ENCODE measurements around the gene CYP2B6. TPM values are rescaled to one million over a fixed set of nuclear protein-coding genes. Genes with fewer than 3 reads are reported as not detected.
"Not testable (repeated sequence)": the region's sequence is repeated elsewhere in the genome, so short reads cannot be mapped to it uniquely, and the experiment has no call there.

Gene CYP2B6
- total RNA-seq, 4 donors from 2014 or later = not detected

DNA sequence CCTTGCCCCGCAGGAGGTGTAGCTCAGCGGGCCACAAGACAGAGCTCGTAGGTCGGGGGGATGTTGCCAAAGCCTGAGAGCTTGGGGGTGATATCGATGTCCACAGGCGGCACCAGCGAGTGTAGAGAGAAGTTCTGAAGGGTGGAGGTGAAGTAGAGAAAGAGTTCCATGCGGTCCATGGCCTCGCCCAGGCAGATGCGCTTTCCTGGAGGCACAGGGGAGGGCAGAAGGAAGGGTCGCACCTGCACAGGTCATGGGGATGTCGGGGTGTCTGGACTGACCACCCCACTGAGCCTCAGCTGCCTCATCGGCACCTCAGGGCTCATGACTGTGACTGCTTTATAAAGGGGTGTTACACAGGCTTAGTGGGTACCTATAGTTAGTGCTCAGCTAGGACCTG, 59.3 kb downstream of the CYP2B6 start:
- 71 to 74% methylated on average over 7 to 9 of the region's 13 CpGs for WGBS, 2 donors
- Histone ChIP-seq H3K27me3 (peaks cover 0 to 65% (median 0%) of the 10 kb centered on the region in 4 donors), H3K27ac (no peak overlapping the region), H3K36me3 (no peaks in the 10 kb centered on the region), H3K4me3 (no peak overlapping the region), H3K4me1 (no peaks in the 10 kb centered on the region), H3K9me3 (no peaks in the 10 kb centered on the region)
- intact Hi-C loops (cut with DNase I) = no loop called here
- no peak for DNase-seq
- no peak for TF ChIP-seq POLR2A (IDR thresholded peaks at IDR 0.05)
- TF ChIP-seq, protein P1, sequence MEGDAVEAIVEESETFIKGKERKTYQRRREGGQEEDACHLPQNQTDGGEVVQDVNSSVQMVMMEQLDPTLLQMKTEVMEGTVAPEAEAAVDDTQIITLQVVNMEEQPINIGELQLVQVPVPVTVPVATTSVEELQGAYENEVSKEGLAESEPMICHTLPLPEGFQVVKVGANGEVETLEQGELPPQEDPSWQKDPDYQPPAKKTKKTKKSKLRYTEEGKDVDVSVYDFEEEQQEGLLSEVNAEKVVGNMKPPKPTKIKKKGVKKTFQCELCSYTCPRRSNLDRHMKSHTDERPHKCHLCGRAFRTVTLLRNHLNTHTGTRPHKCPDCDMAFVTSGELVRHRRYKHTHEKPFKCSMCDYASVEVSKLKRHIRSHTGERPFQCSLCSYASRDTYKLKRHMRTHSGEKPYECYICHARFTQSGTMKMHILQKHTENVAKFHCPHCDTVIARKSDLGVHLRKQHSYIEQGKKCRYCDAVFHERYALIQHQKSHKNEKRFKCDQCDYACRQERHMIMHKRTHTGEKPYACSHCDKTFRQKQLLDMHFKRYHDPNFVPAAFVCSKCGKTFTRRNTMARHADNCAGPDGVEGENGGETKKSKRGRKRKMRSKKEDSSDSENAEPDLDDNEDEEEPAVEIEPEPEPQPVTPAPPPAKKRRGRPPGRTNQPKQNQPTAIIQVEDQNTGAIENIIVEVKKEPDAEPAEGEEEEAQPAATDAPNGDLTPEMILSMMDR (IDR thresholded peaks at IDR 0.05) = no peak

DNA sequence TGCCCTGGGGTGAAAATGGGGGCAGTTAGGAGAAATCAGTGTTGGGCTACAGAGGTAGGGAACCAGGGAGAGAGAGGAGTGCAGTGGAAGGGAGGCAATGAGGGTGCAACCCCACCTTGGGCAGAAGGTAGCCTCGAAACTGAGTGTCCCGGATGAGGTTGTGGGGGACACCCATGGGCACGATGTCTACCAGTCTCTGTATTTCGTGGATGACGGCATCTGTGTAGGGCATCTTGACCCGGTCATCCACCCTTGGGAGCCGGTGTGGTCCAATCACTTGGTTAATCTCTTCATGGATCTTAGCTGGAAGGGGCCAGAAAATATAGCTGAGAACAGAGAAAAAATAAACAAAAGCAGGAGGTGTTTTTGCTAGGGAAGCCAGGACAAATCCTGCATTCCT, 61.1 kb downstream of the CYP2B6 start:
- H3K4me1 ChIP-seq; DNase-seq; intact Hi-C loops (cut with DNase I); H3K36me3 ChIP-seq; H3K27ac ChIP-seq; H3K4me3 ChIP-seq; H3K9me3 ChIP-seq: not testable (repeated sequence)
- WGBS, 2 donors = 76 to 84% methylated on average over 6 to 7 of the region's 7 CpGs
- peaks cover 0 to 72% (median 0%) of the 10 kb centered on the region in 4 donors for H3K27me3 ChIP-seq

DNA sequence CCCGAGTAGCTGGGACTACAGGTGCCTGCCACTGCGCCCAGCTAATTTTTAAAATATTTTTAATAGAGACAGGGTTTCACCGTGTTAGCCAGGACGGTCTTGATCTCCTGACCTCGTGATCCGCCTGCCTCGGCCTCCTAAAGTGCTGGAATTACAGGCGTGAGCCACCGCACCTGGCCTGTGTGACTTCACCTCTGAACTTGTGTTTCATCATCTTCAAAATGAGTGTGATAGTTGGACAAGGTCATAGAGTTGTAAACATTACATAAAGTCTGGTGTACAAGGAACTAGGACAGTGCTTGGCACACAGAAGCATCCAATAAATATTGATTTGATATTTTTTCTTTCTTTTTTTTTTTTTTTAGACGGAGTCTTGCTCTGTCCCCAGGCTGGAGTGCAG, 62.2 kb downstream of the CYP2B6 start:
- intact Hi-C loops (cut with DNase I); H3K4me1 ChIP-seq; H3K27ac ChIP-seq; H3K9me3 ChIP-seq; H3K4me3 ChIP-seq; DNase-seq; H3K36me3 ChIP-seq: not testable (repeated sequence)
- peaks cover 0 to 74% (median 0%) of the 10 kb centered on the region in 4 donors for H3K27me3 ChIP-seq
- 75 to 84% methylated on average over 9 to 10 of the region's 10 CpGs for WGBS, 2 donors

DNA sequence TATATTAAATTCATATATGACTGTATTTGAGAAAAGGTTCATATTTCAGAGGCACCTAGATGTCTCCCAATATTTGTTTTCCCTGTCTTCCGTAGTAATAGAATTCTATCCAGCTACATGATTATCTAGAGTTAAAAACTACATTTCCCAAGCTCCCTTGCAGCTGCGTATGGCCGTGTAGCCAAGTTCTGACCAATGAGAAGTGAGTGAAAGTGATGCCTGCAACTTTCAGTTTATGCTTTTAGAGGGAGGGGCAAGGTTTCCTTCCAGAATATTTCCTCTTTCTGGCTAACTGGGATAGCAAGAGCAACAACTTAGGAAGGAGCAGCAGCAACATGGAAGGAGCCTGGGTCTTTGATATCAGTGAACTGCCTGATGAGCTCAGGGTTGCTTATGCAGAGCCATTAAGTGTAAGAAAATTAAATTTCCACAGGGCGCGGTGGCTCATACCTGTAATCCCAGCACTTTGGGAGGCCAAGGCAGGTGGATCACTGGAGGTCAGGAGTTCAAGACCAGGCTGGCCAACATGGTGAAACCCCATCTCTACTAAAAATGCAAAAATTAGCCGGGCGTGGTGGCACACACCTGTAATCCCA, 74.0 kb downstream of the CYP2B6 start:
- WGBS, 2 donors = 59 to 64% methylated on average over 7 of the region's 7 CpGs
- no peak for DNase-seq
- no peak overlapping the region for H3K4me3 ChIP-seq
- no peak for TF ChIP-seq POLR2A (IDR thresholded peaks at IDR 0.05)
- TF ChIP-seq, protein P1 (IDR thresholded peaks at IDR 0.05) = no peak
- H3K27me3 ChIP-seq = peaks cover 0 to 42% (median 0%) of the 10 kb centered on the region in 4 donors
- H3K27ac ChIP-seq = no peak overlapping the region
- no peaks in the 10 kb centered on the region for H3K4me1 ChIP-seq
- intact Hi-C loops (cut with DNase I) = no loop called here
- H3K36me3 ChIP-seq = no peaks in the 10 kb centered on the region
- no peaks in the 10 kb centered on the region for H3K9me3 ChIP-seq

Other genes starting within 250 kb of the CYP2B6 start
- gene ACTMAP, start 240.8 kb upstream of the CYP2B6 start, total RNA-seq = 1 to 10 TPM; 2.1 to 2.8 (median 2.4) TPM
- gene SNRPA, start 240.1 kb upstream of the CYP2B6 start, total RNA-seq = 10 to 100 TPM; 45.0 to 79.5 (median 51.0) TPM
- 1 to 10 TPM in 1 of 4 donors, not detected in 3; 3.7 TPM for gene MIA, start 215.8 kb upstream of the CYP2B6 start, total RNA-seq
- 10 to 100 TPM; 15.2 to 37.0 (median 20.5) TPM for gene RAB4B, start 213.0 kb upstream of the CYP2B6 start, total RNA-seq
- 10 to 100 TPM; 30.3 to 50.9 (median 33.0) TPM for gene EGLN2, start 192.1 kb upstream of the CYP2B6 start, total RNA-seq
- not detected for gene CYP2A6, start 140.8 kb upstream of the CYP2B6 start, total RNA-seq
- not detected for gene CYP2A7, start 109.1 kb upstream of the CYP2B6 start, total RNA-seq
- not detected for gene CYP2A13, start 97.2 kb downstream of the CYP2B6 start, total RNA-seq
- 1 to 10 TPM in 1 of 4 donors, under 1 TPM in 1, not detected in 2; 0.19 to 1.6 TPM for gene CYP2F1, start 123.2 kb downstream of the CYP2B6 start, total RNA-seq
- 10 to 100 TPM; 12.4 to 20.3 (median 15.2) TPM for gene CYP2S1, start 201.9 kb downstream of the CYP2B6 start, total RNA-seq
- gene AXL, start 227.9 kb downstream of the CYP2B6 start, total RNA-seq = 10 to 100 TPM in 2 of 4 donors, 1 to 10 TPM in 2; 5.3 to 40.2 (median 17.3) TPM